ENCODE measurements around the gene SETDB1.

GRCh38 chr1:150966011-150966410 is 39.8 kb downstream of the SETDB1 start:
- no peak for TF ChIP-seq CTCF (IDR thresholded peaks at IDR 0.05; ENCODE audit: control extremely low read depth in 1 of 3, insufficient read depth in 1 of 3, low read depth in 1 of 3, low read length in 3 of 3)
- TF ChIP-seq BACH1 (IDR thresholded peaks at IDR 0.05; ENCODE audit: low read length), result no peak
- TF ChIP-seq GABPA (IDR thresholded peaks at IDR 0.05; ENCODE audit: borderline replicate concordance, insufficient read depth, low read length), result no peak
- no peak for TF ChIP-seq ZNF274 (IDR thresholded peaks at IDR 0.05; ENCODE audit: borderline replicate concordance, extremely low read depth, low read length)
- no peak for TF ChIP-seq SRF (IDR thresholded peaks at IDR 0.05; ENCODE audit: low read depth, low read length)
- TF ChIP-seq TAF1 (IDR thresholded peaks at IDR 0.05; ENCODE audit: low read depth, low read length), result no peak

All from H1 (cell line).